ENCODE results near the gene RECQL5.

DNA sequence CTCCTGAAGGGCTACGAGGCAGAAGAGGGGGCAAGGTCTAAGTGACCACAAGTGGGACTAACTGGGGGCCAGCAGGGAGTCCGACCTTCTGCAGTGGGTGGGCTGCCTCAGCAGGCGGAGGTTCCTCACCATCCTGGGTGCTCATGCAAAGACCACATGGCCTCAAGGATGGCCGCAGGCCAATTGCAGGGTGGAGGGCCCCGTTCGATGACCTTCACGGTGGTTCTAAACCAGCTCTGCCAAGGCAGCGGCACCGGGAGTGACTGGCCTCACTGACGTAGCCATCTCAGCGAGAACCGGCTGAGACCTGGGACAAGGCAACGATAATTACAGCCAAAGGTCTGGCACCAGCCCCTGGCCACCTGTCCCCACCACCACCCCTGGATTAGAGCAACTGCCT, 28.1 kb downstream of the RECQL5 start:
- TF ChIP-seq POLR2AphosphoS5 (IDR thresholded peaks at IDR 0.05) (no peak), POLR2A (IDR thresholded peaks at IDR 0.05) (no peak)
- TF ChIP-seq, protein P1, sequence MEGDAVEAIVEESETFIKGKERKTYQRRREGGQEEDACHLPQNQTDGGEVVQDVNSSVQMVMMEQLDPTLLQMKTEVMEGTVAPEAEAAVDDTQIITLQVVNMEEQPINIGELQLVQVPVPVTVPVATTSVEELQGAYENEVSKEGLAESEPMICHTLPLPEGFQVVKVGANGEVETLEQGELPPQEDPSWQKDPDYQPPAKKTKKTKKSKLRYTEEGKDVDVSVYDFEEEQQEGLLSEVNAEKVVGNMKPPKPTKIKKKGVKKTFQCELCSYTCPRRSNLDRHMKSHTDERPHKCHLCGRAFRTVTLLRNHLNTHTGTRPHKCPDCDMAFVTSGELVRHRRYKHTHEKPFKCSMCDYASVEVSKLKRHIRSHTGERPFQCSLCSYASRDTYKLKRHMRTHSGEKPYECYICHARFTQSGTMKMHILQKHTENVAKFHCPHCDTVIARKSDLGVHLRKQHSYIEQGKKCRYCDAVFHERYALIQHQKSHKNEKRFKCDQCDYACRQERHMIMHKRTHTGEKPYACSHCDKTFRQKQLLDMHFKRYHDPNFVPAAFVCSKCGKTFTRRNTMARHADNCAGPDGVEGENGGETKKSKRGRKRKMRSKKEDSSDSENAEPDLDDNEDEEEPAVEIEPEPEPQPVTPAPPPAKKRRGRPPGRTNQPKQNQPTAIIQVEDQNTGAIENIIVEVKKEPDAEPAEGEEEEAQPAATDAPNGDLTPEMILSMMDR (IDR thresholded peaks at IDR 0.05): no peak
